ENCODE results near the gene CIB1.

CIB1 gene

GRCh38 chr15:90214553-90215196 lies 19.1 kb downstream of the CIB1 start:
- no peak for DNase-seq (ENCODE audit: low read depth)

GRCh38 chr15:90213818-90214204 lies 19.9 kb downstream of the CIB1 start:
- no peak for DNase-seq (ENCODE audit: low read depth)

DNA sequence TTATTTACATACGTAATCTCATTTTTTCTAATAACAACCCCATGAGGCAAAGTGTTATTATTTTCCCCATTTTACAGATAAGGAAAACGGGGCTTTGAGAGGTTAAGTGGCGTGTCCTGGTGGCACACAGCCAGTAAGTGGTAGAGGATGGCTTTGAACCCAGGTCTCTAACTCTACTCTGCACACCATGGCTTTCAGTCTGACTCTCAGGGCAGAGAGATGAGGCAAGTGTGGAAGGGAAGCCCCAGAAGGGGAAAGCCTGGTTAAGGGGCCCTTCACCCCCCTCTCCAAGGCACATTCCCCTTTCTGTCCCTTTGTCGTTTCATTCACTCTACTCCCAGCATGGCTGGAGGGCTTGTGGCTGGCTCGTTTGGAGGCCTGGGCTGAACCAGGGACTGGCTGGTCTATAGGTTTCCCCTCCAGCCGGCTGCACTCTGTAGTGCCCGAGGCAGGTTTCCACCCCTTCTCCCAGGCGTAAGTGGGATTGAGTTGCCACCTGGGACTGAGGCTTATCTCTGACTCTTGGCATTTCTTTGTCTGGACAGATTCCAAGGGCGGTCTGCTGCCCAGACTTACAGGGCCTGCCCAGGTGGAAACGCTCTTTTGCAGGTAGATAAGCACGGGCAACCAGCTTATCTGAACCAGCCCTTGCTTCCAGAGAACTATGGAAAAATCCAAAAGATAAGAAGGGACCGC lies 20.5 kb downstream of the CIB1 start:
- no peak for DNase-seq (ENCODE audit: low read depth)

DNA sequence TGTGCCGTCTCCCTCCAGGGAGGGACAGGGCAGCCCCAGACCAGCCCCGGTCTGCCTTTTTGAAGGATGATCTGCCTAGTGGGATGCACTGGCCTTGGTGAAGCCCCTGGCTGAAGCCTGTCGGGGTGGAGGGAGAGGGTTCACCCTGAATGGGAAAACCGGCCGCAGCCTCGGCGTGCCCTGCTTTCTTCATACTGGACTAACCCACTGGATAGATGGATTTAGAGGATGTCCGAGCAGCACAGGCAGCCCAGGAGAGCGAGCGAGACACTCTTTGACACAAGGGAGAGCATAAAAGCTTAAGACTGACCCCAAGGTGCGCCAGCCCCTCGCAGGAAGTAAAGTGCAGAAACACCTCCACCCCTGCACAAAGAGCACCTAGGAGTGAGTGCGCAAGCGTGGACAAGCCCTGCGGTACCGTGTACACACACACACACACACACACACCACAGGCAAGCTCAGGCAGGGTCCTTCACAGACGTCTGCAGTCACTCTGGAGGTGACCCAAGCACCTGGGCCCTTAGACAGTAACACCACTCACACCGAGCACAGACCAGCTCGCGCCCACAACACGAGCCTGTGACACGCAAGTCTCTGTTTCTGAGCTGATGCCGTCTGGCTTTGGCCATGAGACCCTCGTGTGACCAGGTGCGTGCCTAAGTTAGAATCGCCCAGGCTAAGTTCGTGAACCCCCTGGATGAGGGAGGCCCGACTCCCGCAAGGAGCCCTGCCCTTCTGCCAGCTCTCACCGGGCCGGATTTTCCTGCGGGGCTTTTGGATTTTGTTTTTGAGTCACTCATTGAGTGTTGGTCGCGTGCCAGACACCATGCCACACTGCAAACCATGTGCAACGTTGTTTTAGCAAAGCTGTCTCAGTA lies 21.3 kb downstream of the CIB1 start:
- DNase-seq (ENCODE audit: low read depth): no peak

GRCh38 chr15:90211440-90212143 lies 22.1 kb downstream of the CIB1 start:
- no peak for DNase-seq (ENCODE audit: low read depth)

- DNase-seq (ENCODE audit: low read depth): no peak
These were observed 22.7 kb downstream of the CIB1 start for GRCh38 chr15:90211009-90211408.

DNA sequence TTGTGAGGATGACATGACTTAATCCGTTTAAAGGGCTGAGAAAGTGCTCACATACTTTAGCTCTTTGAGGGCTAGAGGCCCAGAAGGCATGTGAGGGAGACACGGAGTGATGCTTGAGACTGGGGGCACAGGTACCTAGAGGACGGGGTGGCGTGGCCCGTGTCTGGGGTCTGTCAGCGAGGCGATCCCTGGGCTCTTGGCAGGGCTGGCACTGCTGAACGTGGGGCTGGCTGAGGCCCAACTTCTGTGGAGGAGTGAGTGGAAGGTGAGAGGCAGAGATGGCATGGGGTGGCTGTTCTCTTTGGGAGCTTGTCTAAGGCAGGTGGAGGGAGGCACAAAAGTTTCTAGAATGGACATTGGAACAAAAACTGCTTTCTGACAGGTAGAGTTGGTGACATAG lies 23.1 kb downstream of the CIB1 start:
- DNase-seq (ENCODE audit: low read depth): no peak

- no peak for DNase-seq (ENCODE audit: low read depth)
These were observed 24.1 kb downstream of the CIB1 start for GRCh38 chr15:90209591-90209990.

DNA sequence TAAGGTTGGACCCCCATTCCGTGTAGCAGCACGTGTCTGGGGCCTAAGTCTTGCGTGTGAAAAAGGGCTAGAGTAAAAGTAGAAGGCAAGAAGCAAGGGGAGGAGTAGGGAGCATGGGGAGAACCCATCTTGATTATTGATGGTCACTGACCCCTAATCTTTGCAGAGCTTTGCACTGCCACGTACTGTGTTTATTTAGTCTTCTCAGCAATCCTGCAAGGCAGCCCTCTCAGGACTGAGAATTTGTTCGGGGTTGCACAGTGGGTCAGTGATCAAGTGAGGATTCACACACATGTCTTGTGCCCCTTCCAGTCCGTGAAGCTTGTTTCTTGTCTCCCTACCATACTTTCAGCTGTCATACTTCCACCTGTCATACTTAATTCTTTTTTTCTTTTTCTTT lies 25.4 kb downstream of the CIB1 start:
- DNase-seq (ENCODE audit: low read depth): no peak

GRCh38 chr15:90207252-90207651 lies 26.5 kb downstream of the CIB1 start:
- DNase-seq (ENCODE audit: low read depth): no peak

DNA sequence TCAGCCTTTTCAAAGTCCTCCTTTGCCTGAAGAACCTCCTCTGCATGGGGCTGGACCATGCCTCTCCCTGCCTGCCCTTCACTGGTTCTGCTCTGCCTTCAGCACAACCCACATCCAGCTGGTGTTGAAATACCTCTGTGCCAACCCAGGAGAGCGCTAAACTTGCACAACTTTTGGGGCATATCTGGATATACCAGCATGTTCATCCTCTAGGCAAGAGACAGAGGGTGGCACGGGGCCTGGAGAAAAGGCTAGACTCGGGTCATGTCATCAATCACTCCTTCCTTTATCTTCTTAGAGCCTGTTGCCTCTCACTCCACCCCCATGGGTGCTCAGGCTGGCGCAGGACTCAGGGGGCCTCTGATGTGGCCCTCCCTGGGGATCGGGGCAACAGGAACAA lies 27.9 kb downstream of the CIB1 start:
- no peak for DNase-seq (ENCODE audit: low read depth)

GRCh38 chr15:90205050-90205848 lies 28.5 kb downstream of the CIB1 start:
- DNase-seq (ENCODE audit: low read depth): no peak

GRCh38 chr15:90203922-90204321 lies 29.8 kb downstream of the CIB1 start:
- DNase-seq (ENCODE audit: low read depth): no peak

- DNase-seq (ENCODE audit: low read depth): no peak
These were observed 30.3 kb downstream of the CIB1 start for GRCh38 chr15:90203473-90203872.

- no peak for DNase-seq (ENCODE audit: low read depth)
These were observed 30.8 kb downstream of the CIB1 start for GRCh38 chr15:90202929-90203328.

DNA sequence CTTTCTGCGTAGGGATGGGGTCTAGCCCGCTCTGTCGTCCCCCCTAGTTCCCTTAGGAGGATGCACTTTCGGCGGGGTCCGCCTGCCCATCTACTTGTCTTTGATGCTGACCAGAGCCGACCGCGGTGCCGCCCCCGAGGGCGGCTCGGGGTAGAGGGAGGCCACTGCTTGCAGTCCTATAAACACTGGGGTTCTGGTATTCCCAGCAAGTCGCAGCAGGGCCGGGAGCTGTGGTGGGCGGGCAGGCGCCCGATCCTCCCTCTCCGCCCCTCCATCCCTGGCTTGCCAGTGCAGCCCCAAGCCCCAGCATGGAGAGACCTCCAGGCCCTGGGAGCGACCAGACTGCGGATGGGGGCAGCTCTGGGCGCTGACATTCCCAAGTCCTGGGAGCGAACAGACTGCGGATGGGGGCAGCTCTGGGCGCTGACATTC lies 31.8 kb downstream of the CIB1 start:
- DNase-seq (ENCODE audit: low read depth): no peak

GRCh38 chr15:90201130-90201943 lies 32.4 kb downstream of the CIB1 start, which contains the start of gene SEMA4B:
Gene SEMA4B (plus strand): TSS chr15:90201330. CDS start chr15:90201579, 249 bp downstream.
- DNase-seq (ENCODE audit: low read depth): peak; percentile 60

GRCh38 chr15:90200534-90201129 lies 33.1 kb downstream of the CIB1 start:
- DNase-seq (ENCODE audit: low read depth): no peak

GRCh38 chr15:90194655-90195054 lies 39.1 kb downstream of the CIB1 start:
- no peak for DNase-seq (ENCODE audit: low read depth)

Measured in activated T-helper 9 cell treated with anti-CD3 and anti-CD28 coated beads, Interleukin-2, amount 50 U/mL, for 16 hours (primary cell).